Ascending aorta (tissue), 2 donors: ENCODE measurements around the gene PLEKHH1. TPM values are rescaled to one million over a fixed set of nuclear protein-coding genes. Genes with fewer than 3 reads are reported as not detected.
A peak's percentile ranks its signal among the peaks of the same experiment; 100 is the strongest.

Experiments
- DNase-seq, 2 donors: peaks; one replicate each; pipeline ENCODE4 v3.0.0-alpha.2; 2019; ENCODE audit warnings: low spot score in 2 of 2
- H3K27ac ChIP-seq, 2 donors: fragments of 200-600 bp; sonication (generic); one replicate each; pipeline ENCODE4 v1.5.1; 2016 to 2017; ENCODE audit warnings: mild to moderate bottlenecking in 1 of 2
- H3K27me3 ChIP-seq: fragments of 200-600 bp; sonication (generic); one replicate; pipeline ENCODE4 v1.5.1; 2017
- H3K36me3 ChIP-seq, 2 donors: fragments of 200-600 bp; sonication (generic); one replicate each; pipeline ENCODE4 v1.5.1; 2016
- H3K4me1 ChIP-seq, 2 donors: fragments of 200-600 bp; sonication (generic); one replicate each; pipeline ENCODE4 v1.5.1; 2016 to 2017; ENCODE audit warnings: mild to moderate bottlenecking in 1 of 2
- H3K4me3 ChIP-seq, 2 donors: fragments of 200-600 bp; sonication (generic); one replicate each; pipeline ENCODE4 v1.5.1; 2016 to 2017; ENCODE audit warnings: mild to moderate bottlenecking in 1 of 2
- H3K9me3 ChIP-seq, 2 donors: fragments of 200-600 bp; sonication (generic); one replicate each; pipeline ENCODE4 v1.5.1; 2016
- CTCF ChIP-seq, 3 experiments: fragments of 200-600 bp in 2 of 3; fragments of 450-650 bp in 1 of 3; sonication (generic) in 2 of 3; IDR thresholded peaks; one replicate each; pipeline ENCODE4 v1.5.1; 2016 to 2019; ENCODE audit warnings: antibody characterized with exemption in 3 of 3, mild to moderate bottlenecking in 1 of 3, moderate library complexity in 1 of 3
- intact Hi-C: fragments of 100-400 bp; cut with DNase I; formaldehyde crosslinking; loops from one replicate; pipeline ENCODE4 v1.15.1; 2023
- total RNA-seq: library from RNA; depleted of rRNA; stranded (reverse); fragments of >200 nt; gene quantifications from one replicate; pipeline ENCODE4 v1.1.0, GENCODE V29; 2016

Gene PLEKHH1
- total RNA-seq, 1 donor from 2014 or later, result 15.0 TPM

- no peak overlapping the region for H3K27ac ChIP-seq
- no peak overlapping the region for H3K4me3 ChIP-seq
- H3K4me1 ChIP-seq, result peaks cover 0 to 6% of the 10 kb centered on the region in 2 donors
- no peaks in the 10 kb centered on the region for H3K9me3 ChIP-seq
- no peak for TF ChIP-seq CTCF (IDR thresholded peaks at IDR 0.05)
- no peak for DNase-seq
- intact Hi-C loops, result no loop called here
- no peaks in the 10 kb centered on the region for H3K27me3 ChIP-seq
- H3K36me3 ChIP-seq, result no peaks in the 10 kb centered on the region
These were observed 20.4 kb upstream of the PLEKHH1 start for GRCh38 chr14:67512463-67513310.

GRCh38 chr14:67513631-67514108 lies 19.4 kb upstream of the PLEKHH1 start:
- Histone ChIP-seq H3K36me3 (no peaks in the 10 kb centered on the region), H3K4me3 (peak overlapping the region; percentile 96 to 99), H3K27ac (no peak overlapping the region), H3K27me3 (no peaks in the 10 kb centered on the region), H3K9me3 (no peaks in the 10 kb centered on the region), H3K4me1 (peaks cover 0 to 6% of the 10 kb centered on the region in 2 donors)
- TF ChIP-seq CTCF (IDR thresholded peaks at IDR 0.05), result no peak
- no peak for DNase-seq
- intact Hi-C loops, result no loop called here

GRCh38 chr14:67514203-67514607 lies 18.9 kb upstream of the PLEKHH1 start:
- Histone ChIP-seq H3K4me3 (peak overlapping the region; percentile 96 to 99), H3K9me3 (no peaks in the 10 kb centered on the region), H3K4me1 (peaks cover 0 to 6% of the 10 kb centered on the region in 2 donors), H3K36me3 (no peaks in the 10 kb centered on the region), H3K27ac (peak overlapping the region; percentile 45 to 63), H3K27me3 (no peaks in the 10 kb centered on the region)
- DNase-seq, result no peak
- no peak for TF ChIP-seq CTCF (IDR thresholded peaks at IDR 0.05)
- intact Hi-C loops, result no loop called here

GRCh38 chr14:67514650-67515385 lies 18.3 kb upstream of the PLEKHH1 start:
- peak in 1 of 2 donors; percentile 66 for DNase-seq
- Histone ChIP-seq H3K9me3 (no peaks in the 10 kb centered on the region), H3K4me1 (peaks cover 0 to 6% of the 10 kb centered on the region in 2 donors), H3K27ac (peak overlapping the region; percentile 45 to 63), H3K27me3 (no peaks in the 10 kb centered on the region), H3K36me3 (no peaks in the 10 kb centered on the region), H3K4me3 (peak overlapping the region; percentile 96 to 99)
- intact Hi-C loops, result no loop called here
- TF ChIP-seq CTCF (IDR thresholded peaks at IDR 0.05), result no peak

GRCh38 chr14:67515386-67516079 lies 17.6 kb upstream of the PLEKHH1 start:
- no peak for DNase-seq
- Histone ChIP-seq H3K36me3 (no peaks in the 10 kb centered on the region), H3K9me3 (no peaks in the 10 kb centered on the region), H3K27ac (no peak overlapping the region), H3K27me3 (no peaks in the 10 kb centered on the region), H3K4me3 (peak overlapping the region; percentile 96 to 99), H3K4me1 (peaks cover 0 to 6% of the 10 kb centered on the region in 2 donors)
- intact Hi-C loops, result no loop called here
- no peak for TF ChIP-seq CTCF (IDR thresholded peaks at IDR 0.05)
